Dermis microvascular lymphatic vessel endothelial cell (primary cell): ENCODE measurements around the gene CAPN2. TPM values are rescaled to one million over a fixed set of nuclear protein-coding genes. Genes with fewer than 3 reads are reported as not detected.

Experiments
- DNase-seq, 2 donors: peaks; one replicate each; pipeline versions ENCODE4 v3.0.0 to v3.0.0-alpha.2; 2010; ENCODE audit warnings: low read depth in 2 of 2
- total RNA-seq: library from RNA; depleted of rRNA; stranded (reverse); fragments of >200 nt; gene quantifications from 2 replicates; pipeline ENCODE4 v1.2.1, GENCODE V29; 2014

Gene CAPN2
- total RNA-seq: 147 and 203 TPM in 2 replicates

- DNase-seq: peak; percentile 55 to 91
These were observed at the start of gene CAPN2 for GRCh38 chr1:223712194-223712849. TSS of gene CAPN2 (plus strand) at chr1:223712539. CDS start at chr1:223712641, 102 bp downstream.

- DNase-seq: no peak
These were observed 49.4 kb upstream of the CAPN2 start for GRCh38 chr1:223662943-223663342.

GRCh38 chr1:223664106-223664505 is 48.2 kb upstream of the CAPN2 start:
- no peak for DNase-seq

DNA sequence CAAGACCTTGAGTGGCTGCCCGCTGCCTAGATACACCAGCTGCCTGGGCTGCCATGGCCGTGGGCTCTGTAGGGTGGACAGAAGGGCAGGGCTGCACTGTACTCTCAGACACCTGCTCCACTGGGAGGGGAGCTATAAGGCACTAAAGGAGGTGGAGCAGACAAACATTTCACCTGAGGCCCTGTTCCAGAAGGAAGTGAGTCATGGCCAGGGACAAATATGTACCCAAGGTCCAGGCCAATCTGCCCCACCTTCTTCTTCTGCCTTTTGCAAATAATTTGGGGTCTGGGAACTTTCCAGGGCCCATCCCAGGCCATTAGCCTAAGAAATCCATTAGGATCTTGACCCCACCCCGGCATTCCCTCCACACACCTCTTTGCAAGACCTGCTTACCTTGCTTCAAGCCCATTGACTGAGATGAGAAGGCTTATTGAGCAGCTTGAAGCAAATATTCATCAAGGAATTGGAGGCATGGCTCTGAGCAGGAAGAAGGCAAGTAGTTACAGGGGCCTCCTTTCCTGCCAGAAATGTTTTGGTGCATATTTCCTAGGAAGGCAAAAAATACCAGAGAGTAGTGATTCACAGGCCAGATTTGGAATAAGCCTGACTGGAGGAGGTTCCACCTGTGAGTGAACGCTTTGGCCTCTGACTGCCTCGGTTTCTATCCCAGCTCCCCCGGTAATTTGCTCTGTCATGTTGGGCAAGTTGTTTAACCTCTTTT is 46.6 kb upstream of the CAPN2 start, which contains the start of gene CAPN8:
Gene CAPN8, minus strand, starts transcription at position 110 of the 721 bp plus-strand sequence. Its CDS starts 55 bp downstream, at position 55.
- DNase-seq: no peak

GRCh38 chr1:223667484-223668182 is 44.7 kb upstream of the CAPN2 start:
- DNase-seq: no peak

DNA sequence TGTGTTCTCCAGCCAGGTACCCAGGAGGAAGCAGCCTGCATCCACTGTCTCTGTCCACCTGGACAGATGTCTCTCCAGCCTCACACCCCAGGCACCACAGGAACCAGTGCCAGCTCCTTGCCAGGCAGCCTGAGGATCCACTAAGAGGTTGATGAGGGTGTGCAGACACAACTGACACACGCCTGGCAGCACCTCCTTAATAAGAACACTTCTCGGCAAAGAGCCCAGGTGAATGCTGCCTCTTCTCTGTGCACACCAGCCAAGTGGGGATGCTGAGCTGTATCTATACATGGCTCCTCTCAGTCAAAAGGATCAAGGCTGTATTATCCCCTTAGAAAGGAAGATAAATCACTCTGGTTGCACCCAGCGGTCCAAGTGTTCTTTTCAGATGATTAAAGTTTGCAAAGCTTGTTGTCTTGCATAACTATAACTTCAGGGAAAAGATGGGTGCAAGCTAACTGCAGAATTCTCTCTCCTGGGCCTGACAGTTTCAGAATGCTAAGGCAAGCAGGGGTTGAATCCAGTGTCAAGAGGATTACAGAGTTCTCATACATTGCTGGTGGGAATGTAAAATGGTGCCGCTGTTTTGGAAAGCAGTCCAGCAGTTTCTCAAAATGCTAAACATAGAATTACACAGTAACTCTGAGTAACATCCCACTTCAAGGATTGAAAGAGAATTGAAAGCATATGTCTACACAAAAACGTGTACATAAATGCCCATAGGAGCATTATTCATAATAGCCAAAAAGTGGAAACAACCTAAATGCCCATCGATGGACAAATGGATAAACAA is 43.1 kb upstream of the CAPN2 start:
- no peak for DNase-seq

- DNase-seq: peak in 1 of 2 donors; percentile 34
These were observed 41.7 kb upstream of the CAPN2 start for GRCh38 chr1:223670458-223671159.

DNA sequence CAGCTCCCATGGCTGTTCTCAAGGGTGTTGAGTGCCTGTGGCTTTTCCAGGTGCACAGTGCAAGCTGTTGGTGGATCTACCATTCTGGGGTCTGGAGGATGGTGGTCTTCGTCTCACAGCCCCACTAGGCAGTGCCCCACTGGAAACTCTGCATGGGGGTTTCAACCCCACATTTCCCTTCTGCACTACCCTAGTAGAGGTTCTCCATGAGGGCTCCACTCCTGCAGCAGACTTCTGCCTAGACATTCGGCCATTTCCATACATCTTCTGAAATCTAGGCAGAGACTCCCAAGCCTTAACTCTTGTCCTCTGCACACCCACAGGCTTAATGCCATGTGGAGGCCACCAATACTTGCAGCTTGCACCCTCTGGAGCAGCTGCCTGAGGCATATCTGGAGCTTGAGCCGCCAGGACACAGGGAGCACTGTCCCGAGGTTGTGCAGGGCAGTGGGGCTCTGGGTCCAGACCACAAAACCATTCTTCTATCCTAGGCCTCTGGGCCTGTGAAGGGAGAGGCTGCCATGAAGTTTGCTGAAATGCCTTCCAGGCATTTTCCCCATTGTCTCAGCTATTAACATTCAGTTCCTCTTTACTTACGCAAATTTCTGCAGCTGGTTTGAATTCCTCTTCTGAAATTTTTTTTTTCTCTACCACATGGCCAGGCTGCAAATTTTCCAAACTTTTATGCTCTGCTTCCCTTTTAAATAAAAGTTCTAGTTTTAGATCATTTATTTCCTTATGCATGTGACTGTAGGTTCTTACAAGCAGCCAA is 38.0 kb upstream of the CAPN2 start:
- DNase-seq: no peak

DNA sequence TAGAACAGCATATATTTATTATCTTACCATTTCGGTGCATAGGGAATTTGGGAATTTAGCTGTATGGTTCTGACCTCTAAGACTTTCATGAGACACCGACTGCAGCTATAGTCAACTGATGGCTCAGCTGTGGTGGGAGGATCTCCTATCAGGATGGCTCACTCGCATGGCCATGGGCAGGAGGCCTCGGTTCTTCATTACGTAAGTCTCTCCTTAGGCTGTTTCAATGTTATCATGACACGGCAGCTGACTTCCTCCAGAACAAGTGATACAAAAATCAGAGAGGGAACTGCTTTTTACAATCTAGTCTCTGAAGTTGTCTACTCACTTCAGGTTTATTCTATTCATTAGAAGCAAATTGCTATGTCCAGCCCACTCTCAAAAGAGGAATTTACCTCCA is 33.5 kb upstream of the CAPN2 start:
- DNase-seq: no peak

DNA sequence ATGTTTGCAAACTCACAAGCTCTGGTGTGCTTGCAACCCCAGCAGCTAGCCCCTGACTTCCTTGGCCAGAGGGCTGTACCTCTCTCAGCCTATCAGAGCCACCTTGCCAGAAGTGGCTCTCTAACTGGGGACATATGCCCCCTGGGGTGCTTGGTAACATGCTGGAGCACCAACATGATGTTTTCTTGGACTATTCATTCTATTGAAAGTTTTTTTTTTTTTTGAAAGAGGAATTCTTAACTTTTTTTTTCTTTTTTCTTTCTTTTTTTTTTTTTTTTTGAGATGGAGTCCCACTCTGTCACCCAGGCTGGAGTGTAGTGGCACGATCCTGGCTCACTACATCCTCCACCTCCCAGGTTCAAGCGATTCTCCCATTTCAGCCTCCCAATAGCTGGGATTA is 32.2 kb upstream of the CAPN2 start:
- DNase-seq: no peak

GRCh38 chr1:223682502-223682901 is 29.8 kb upstream of the CAPN2 start:
- DNase-seq: no peak

- DNase-seq: peak; percentile 43 to 60
These were observed 28.5 kb upstream of the CAPN2 start for GRCh38 chr1:223683586-223684487.

- DNase-seq: no peak
These were observed 27.9 kb upstream of the CAPN2 start for GRCh38 chr1:223684488-223684792.

GRCh38 chr1:223691121-223691520 is 21.2 kb upstream of the CAPN2 start:
- no peak for DNase-seq

- DNase-seq: no peak
These were observed 17.3 kb upstream of the CAPN2 start for GRCh38 chr1:223695014-223695548.

DNA sequence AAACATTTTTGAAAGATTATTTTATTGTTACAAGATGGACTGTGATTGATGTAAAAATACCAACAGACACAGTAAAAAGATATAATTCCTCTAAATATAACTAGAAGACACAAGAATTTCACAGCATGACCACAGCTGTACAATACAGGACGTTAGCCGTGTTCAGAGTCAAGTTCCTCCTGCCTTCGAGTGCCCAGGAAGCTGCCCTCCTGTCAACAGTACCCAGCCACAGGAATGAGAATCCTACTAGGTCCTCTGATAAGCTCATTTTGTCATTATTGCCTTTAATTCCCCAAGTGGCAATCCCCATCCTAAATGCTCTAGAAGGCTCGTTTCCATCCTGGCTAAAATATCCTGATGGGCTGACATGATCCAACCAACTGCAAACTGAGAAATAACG is 16.4 kb upstream of the CAPN2 start:
- DNase-seq: no peak

- no peak for DNase-seq
These were observed 11.9 kb upstream of the CAPN2 start for GRCh38 chr1:223700388-223700918.

GRCh38 chr1:223700942-223701637 is 11.2 kb upstream of the CAPN2 start:
- DNase-seq: peak in 1 of 2 donors; percentile 67
